Bladder microvascular endothelial cell (primary cell): ENCODE results near the gene GPNMB. TPM values are rescaled to one million over a fixed set of nuclear protein-coding genes. Genes with fewer than 3 reads are reported as not detected.

ENCODE experiments used
- total RNA-seq: library from RNA; depleted of rRNA; stranded (reverse); fragments of >200 nt; gene quantifications from 2 replicates; pipeline ENCODE4 v1.2.3, GENCODE V29; 2014

The GPNMB gene
- 0.31 and 0.32 TPM in 2 replicates for total RNA-seq

GRCh38 chr7:23246555-23246954, at the start of gene GPNMB:
GPNMB (plus strand) TSS chr7:23246775; CDS start chr7:23246858, 83 bp downstream.

GRCh38 chr7:23298885-23299769, 52.6 kb downstream of the GPNMB start, which contains the start of gene MALSU1:
MALSU1 (plus strand) TSS chr7:23299339; CDS start chr7:23299353, 14 bp downstream.

Other genes with a start within 250 kb of the GPNMB start
- 28.2 and 57.3 TPM in 2 replicates for gene HYCC1, start 232.6 kb upstream of the GPNMB start, total RNA-seq
- 19.1 and 25.6 TPM in 2 replicates for gene KLHL7, start 141.0 kb upstream of the GPNMB start, total RNA-seq
- gene NUP42, start 64.7 kb upstream of the GPNMB start, total RNA-seq: 19.8 and 28.7 TPM in 2 replicates
- 67.0 and 78.4 TPM in 2 replicates for gene MALSU1, start 52.6 kb downstream of the GPNMB start, total RNA-seq
- 13.1 and 15.0 TPM in 2 replicates for gene IGF2BP3, start 223.7 kb downstream of the GPNMB start, total RNA-seq